T-helper 1 cell treated with Interleukin-12 subunit alpha and Interleukin-12 subunit beta and Interleukin-4 antibody, amounts not matched to agents 30 ng/mL and 1 ng/mL, for 36 hours (primary cell): ENCODE data around the gene RAPH1. TPM values are rescaled to one million over a fixed set of nuclear protein-coding genes. Genes with fewer than 3 reads are reported as not detected.
"Not testable (repeated sequence)": the region's sequence is repeated elsewhere in the genome, so short reads cannot be mapped to it uniquely, and the experiment has no call there.

Source experiments
- intact Hi-C: fragments of 100-400 bp; cut with micrococcal nuclease; formaldehyde crosslinking; loops from one replicate; pipeline ENCODE4 v1.15.1; 2024
- total RNA-seq: library from RNA; stranded (reverse); gene quantifications from 2 replicates; pipeline ENCODE4 v1.2.3, GENCODE V29; 2022

The RAPH1 gene
- total RNA-seq, 1 donor from 2014 or later: 2.8 TPM

DNA sequence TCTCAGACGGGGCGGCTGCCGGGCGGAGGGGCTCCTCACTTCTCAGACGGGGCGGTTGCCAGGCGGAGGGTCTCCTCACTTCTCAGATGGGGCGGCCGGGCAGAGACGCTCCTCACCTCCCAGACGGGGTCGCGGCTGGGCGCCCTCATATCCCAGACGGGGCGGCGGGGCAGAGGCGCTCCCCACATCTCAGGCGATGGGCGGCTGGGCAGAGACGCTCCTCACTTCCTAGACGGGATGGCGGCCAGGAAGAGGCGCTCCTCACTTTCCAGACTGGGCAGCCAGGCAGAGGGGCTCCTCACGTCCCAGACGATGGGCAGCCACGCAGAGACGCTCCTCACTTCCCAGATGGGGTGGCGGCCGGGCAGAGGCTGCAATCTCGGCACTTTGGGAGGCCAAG lies 162.4 kb downstream of the RAPH1 start:
- intact Hi-C loops: not testable (repeated sequence)

DNA sequence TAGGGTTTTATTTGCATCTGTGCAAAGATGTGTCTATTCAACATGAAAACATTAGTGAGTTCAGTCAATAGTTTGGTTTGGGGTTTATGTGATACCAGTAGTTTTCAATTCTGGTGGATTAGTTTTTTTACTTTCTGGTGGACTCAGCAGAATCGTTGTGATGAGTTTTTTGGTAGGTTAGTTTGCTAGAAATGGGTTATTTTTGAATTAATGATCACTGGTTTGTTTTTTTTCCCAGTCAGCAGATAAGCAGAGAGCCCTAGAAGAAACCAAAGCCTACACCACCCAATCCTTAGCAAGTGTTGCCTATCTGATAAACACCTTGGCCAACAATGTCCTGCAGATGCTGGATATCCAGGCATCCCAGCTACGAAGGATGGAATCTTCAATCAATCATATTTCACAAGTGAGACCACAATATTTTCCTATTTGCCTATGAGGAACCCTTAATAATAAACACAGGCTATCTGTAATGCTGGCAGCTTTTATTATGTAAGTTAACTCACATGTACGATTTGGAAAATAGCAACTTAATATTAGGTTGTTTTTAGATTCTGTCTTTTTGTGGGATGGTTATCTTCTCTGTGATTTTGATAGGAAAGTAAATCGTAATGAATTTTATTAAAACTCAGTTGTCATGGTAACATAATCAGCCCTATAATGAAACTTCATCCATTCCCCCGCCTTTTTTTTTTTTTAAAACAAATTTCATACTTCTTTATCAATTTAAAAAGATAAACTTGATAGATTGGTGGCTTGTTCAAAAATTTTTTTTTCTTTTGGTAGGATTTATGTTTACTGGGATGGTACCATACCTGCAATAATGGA lies 168.2 kb downstream of the RAPH1 start:
- intact Hi-C loops: no loop called here

DNA sequence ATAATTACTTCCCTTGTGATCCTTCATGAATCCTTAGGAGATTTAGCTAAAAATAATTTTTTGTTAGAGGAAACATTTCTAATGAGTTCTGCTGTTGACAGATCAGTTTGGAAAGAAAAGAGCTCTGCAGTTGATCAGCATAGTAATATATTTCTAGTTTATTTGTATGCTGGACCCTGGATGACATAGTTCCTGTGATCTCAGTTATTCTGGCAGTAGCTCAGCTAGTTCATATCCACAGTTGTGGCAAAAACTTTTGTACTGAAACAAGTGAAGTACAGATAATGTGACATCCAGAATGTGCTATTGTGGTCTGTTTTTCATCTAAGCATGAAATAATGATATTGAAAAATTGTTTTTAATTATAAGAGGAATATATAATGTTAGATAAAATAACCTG lies 173.2 kb downstream of the RAPH1 start:
- intact Hi-C loops: no loop called here

DNA sequence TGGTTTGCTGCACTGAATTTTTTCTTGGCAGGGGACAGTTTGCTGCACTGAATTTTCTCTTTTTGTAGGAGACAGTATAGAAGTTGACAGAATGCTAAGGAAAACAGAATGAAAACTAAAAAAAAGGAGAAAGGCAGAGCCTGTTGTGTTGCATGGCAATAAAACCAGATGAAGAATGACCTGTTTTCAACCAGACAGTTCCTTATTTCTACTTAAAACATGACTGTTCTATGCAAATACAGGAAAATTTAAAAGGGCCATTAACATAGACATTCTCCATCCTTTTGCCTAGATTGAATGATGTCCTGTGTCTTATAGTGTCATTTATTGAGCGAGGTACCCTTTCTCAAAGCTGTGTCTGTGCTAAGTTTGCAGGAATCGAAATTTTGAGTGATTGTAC lies 173.6 kb downstream of the RAPH1 start:
- intact Hi-C loops: no loop called here

DNA sequence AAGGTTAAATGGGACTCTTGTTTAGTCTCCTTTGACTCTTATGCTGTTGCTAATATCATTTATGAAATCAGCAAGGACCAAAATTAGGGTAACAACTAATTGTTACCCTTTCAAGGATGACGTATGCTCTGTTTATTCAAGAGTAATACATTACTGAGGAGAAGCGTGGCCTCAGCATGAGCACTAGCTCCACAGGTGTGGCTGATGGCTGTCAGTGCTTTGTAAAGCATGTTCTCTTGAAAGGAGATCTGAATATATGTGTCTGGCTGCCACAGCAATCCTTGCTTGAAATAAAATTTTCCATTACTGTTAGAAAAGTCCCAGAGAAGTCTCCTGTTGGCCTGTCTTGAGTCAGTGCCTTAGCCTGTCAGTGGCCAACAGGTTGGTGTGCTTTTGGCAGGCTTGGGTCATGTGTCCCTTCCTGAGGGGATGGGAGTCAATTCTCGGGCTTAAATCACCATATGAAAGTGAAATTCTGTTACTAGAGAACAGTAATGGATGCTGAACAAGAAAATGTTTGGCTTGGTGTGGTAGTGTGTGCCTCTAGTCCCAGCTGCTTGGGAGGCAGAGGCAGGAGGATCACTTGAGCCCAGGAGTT lies 174.2 kb downstream of the RAPH1 start:
- intact Hi-C loops: no loop called here

DNA sequence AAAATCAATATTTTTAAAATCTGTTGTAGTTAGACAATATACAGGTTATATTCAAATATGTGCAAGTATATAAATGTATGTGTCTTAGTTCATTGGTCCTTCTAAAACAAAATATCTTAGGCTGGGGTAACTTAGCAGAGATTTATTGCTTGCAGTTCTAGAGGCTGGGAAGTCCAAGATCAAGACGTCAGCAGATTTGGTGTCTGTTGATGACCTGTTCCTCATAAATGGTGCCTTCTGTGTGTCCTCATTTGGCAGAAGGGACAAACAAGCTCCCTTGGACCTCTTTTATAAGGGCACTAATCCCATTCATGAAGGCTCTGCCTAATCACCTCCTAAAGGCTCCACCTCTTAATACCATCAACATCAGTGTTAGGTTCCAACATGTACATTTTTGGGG lies 175.7 kb downstream of the RAPH1 start:
- intact Hi-C loops: no loop called here

DNA sequence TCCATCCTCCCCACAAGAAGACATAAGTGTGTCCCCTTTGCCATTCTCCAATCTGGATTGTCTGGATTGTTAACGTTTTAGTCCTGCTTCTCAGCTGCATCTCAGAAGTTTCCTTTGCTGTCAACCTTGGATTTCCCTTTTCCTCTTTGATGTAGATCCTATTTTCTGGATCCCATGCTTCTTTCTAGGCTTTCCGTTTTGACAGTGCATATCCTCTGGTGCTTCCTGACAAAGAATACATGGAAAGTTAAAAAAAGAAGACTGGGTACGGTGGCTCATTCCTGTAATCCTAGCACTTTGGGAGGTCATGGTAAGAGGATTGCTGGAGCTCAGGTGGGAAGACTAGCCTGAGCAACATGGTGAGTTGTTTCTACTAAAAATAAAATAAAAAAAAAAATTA lies 180.1 kb downstream of the RAPH1 start:
- intact Hi-C loops: no loop called here

DNA sequence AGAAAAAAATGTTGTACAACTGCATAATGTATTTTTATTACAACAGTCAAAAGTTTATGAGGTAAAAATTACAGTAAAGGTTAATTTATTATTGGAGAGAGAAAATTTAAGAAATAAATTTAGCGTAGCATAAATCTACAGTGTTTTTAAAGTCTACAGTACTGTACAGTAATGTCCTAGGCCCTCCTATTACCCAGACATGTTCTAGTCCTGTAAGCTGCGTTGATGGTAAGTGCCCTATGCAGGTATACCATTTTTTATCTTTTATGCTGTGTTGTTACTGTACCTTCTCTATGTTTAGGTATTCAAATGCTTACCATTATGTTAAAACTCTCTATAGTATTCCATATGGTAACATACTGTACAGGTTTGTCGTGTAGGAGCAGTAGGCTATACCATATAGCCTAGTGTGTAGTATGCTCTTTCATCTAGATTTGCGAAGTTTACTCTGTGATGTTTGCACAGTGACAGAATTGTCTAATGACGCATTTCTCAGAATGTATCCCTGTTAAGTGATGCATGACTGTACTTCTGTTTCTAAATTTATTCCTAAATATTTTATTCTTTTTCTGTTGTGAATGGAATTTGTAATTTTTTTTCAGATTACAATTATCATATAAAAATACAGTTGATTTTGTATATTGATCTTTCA lies 182.4 kb downstream of the RAPH1 start:
- intact Hi-C loops: no loop called here

DNA sequence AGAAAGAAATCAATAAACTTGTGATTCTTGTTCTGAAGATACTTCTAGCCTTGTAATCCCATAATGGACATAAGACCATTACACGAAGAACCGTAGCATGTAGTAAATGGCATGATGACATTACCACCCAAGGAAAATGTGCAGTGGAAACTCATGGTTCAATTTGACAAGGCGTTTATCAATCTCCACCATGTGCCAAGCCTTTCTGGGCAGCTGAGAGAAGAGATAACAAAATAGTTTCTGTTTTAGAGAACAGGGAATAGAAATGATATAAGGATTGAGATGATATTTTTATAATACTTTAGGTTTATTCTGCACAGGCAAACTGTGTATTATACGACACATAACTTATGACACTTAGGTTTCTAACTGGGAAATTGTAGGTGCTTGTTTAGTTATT lies 187.7 kb downstream of the RAPH1 start:
- intact Hi-C loops: no loop called here

DNA sequence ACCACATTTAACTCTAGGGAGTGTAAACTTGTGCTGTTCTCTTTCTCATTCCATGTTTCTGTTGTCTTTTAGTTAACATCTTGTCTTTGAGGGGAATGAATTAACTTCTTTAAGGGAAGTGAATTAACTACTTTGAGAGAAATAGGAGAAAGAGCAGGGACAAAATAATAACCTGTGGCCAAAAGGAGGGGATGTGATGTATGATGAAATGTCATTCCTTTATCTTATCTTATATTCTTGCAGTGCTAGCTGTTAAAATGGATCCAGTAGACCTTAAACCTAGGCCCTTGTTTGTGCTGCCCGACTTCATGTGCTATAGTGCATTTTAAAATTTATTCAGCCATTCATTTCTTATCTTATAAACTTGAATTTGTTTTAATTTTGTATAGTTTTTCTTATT lies 188.5 kb downstream of the RAPH1 start:
- intact Hi-C loops: no loop called here

DNA sequence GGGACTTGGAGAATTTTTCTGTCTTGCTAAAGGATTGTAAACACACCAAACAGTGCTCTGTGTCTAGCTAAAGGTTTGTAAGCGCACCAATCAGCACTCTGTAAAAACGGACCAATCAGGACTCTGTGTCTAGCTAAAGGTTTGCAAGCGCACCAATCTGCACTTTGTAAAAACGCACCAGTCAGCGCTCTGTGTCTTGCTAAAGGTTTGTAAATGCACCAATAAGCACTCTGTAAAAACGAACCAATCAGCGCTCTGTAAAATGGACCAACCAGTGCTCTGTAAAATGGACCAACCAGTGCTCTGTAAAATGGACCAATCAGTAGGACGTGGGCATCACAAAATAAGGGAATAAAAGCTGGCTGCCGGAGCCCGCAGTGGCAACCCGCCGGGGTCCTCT lies 190.4 kb downstream of the RAPH1 start:
- intact Hi-C loops: no loop called here

Other genes starting within 250 kb of the RAPH1 start
- 31.1 and 34.0 TPM in 2 replicates for gene ABI2, start 206.9 kb downstream of the RAPH1 start, total RNA-seq
- 124 and 128 TPM in 2 replicates for gene CD28, start 171.3 kb upstream of the RAPH1 start, total RNA-seq